GM23338 (cell line): ENCODE data around the gene SYT10. TPM values are rescaled to one million over a fixed set of nuclear protein-coding genes. Genes with fewer than 3 reads are reported as not detected.

Source experiments
- ATAC-seq: fragments of 200-7000 bp; cut with Tn5 transposase; 3 replicates; pipeline ENCODE4 v1.9.1; 2020
- DNase-seq: peaks from one replicate; pipeline ENCODE4 v3.0.0-alpha.2; 2015; ENCODE audit warnings: low spot score
- H2AFZ ChIP-seq: fragments of 200-600 bp; sonication (generic); 2 replicates; pipeline ENCODE4 v1.8.0; 2016; ENCODE audit warnings: antibody characterized with exemption, mild to moderate bottlenecking, moderate library complexity
- H3F3A ChIP-seq: fragments of 200-600 bp; sonication (generic); replicated peaks from 2 replicates; pipeline ENCODE4 v1.8.0; 2017; ENCODE audit warnings: antibody characterized with exemption, mixed run types, low read depth
- H3K27ac ChIP-seq: fragments of 200-600 bp; sonication (generic); 2 replicates; pipeline ENCODE4 v1.6.1; 2016; ENCODE audit warnings: low read depth
- H3K27me3 ChIP-seq: fragments of 200-600 bp; sonication (generic); 2 replicates; pipeline ENCODE4 v1.8.0; 2016; ENCODE audit warnings: mild to moderate bottlenecking, mixed run types, moderate library complexity; ENCODE audit not compliant: insufficient read depth
- H3K36me3 ChIP-seq: fragments of 200-600 bp; sonication (generic); 2 replicates; pipeline ENCODE4 v1.8.0; 2016; ENCODE audit warnings: mild to moderate bottlenecking; ENCODE audit not compliant: insufficient read depth
- H3K4me1 ChIP-seq: fragments of 200-600 bp; sonication (generic); 2 replicates; pipeline ENCODE4 v1.8.0; 2016; ENCODE audit warnings: mild to moderate bottlenecking, moderate library complexity; ENCODE audit not compliant: insufficient read depth
- H3K4me2 ChIP-seq: fragments of 200-600 bp; sonication (generic); 2 replicates; pipeline ENCODE4 v1.7.1; 2017; ENCODE audit warnings: mixed run types
- H3K4me3 ChIP-seq: fragments of 200-600 bp; sonication (generic); 2 replicates; pipeline ENCODE4 v1.6.1; 2016; ENCODE audit warnings: mixed run types
- H3K79me2 ChIP-seq: fragments of 200-600 bp; sonication (generic); replicated peaks from 2 replicates; pipeline ENCODE4 v1.8.0; 2017; ENCODE audit warnings: mild to moderate bottlenecking; ENCODE audit not compliant: insufficient read depth
- H3K9me2 ChIP-seq: fragments of 200-600 bp; sonication (generic); 2 replicates; pipeline ENCODE4 v1.8.0; 2017; ENCODE audit not compliant: insufficient read depth
- H4K20me1 ChIP-seq: fragments of 200-600 bp; sonication (generic); replicated peaks from 2 replicates; pipeline ENCODE4 v1.8.0; 2017; ENCODE audit warnings: mild to moderate bottlenecking; ENCODE audit not compliant: insufficient read depth
- H3K27ac Mint-ChIP-seq: 2 replicates; pipeline ENCODE4 v1.8.0; 2020; ENCODE audit warnings: inconsistent platforms, mild to moderate bottlenecking, moderate library complexity, mixed read lengths
- H3K27me3 Mint-ChIP-seq: 3 replicates; pipeline ENCODE4 v1.8.0; 2022; ENCODE audit warnings: low read depth, mild to moderate bottlenecking, moderate library complexity, mixed read lengths, inconsistent platforms; ENCODE audit not compliant: insufficient read depth, poor library complexity
- H3K36me3 Mint-ChIP-seq: 3 replicates; pipeline ENCODE4 v1.8.0; 2021; ENCODE audit warnings: low read depth, mild to moderate bottlenecking, inconsistent platforms, moderate library complexity, mixed read lengths
- H3K4me1 Mint-ChIP-seq: 3 replicates; pipeline ENCODE4 v1.8.0; 2020; ENCODE audit warnings: mild to moderate bottlenecking, inconsistent platforms, mixed read lengths
- H3K4me3 Mint-ChIP-seq: 3 replicates; pipeline ENCODE4 v1.8.0; 2021; ENCODE audit warnings: moderate library complexity, mild to moderate bottlenecking, inconsistent platforms, mixed read lengths
- H3K9me3 Mint-ChIP-seq: 3 replicates; pipeline ENCODE4 v1.8.0; 2020; ENCODE audit warnings: moderate library complexity, mild to moderate bottlenecking, inconsistent platforms, mixed read lengths
- CREB1 ChIP-seq: fragments of 250-450 bp; sonication (Bioruptor Pico); IDR thresholded peaks from 2 replicates; pipeline ENCODE4 v1.5.0; 2020; ENCODE audit warnings: low read depth, mild to moderate bottlenecking, moderate library complexity
- CTCF ChIP-seq, 2 experiments: fragments of 200-600 bp in 1 of 2; sonication (generic) in 1 of 2; conservative IDR thresholded peaks; 2 replicates each; pipeline versions ENCODE4 v1.5.1 to v1.6.1; 2016 to 2017; ENCODE audit warnings: antibody characterized with exemption in 2 of 2, low read depth in 2 of 2, mild to moderate bottlenecking in 2 of 2, moderate library complexity in 1 of 2
- ETS1 ChIP-seq: IDR thresholded peaks from 2 replicates; pipeline ENCODE4 v1.6.1; 2016; ENCODE audit warnings: antibody characterized with exemption
- EZH2 ChIP-seq: fragments of 200-600 bp; sonication (generic); IDR thresholded peaks from one replicate; pipeline ENCODE4 v1.8.0; 2017; ENCODE audit warnings: antibody characterized with exemption, mild to moderate bottlenecking, low read depth; ENCODE audit not compliant: unreplicated experiment
- EZH2phosphoT487 ChIP-seq: fragments of 200-600 bp; sonication (generic); IDR thresholded peaks from one replicate; pipeline ENCODE4 v1.8.1; 2018; ENCODE audit warnings: antibody characterized with exemption; ENCODE audit not compliant: unreplicated experiment
- JUNB ChIP-seq: IDR thresholded peaks from one replicate; pipeline ENCODE4 v1.6.1; 2016; ENCODE audit warnings: antibody characterized with exemption; ENCODE audit not compliant: unreplicated experiment
- NANOG ChIP-seq: IDR thresholded peaks from 2 replicates; pipeline ENCODE4 v1.6.1; 2016; ENCODE audit warnings: antibody characterized with exemption, borderline replicate concordance
- POLR2AphosphoS5 ChIP-seq: IDR thresholded peaks from 2 replicates; pipeline ENCODE4 v1.6.1; 2016; ENCODE audit warnings: antibody characterized with exemption, low read depth
- REST ChIP-seq: IDR thresholded peaks from one replicate; pipeline ENCODE4 v1.6.1; 2018; ENCODE audit warnings: antibody characterized with exemption; ENCODE audit not compliant: unreplicated experiment
- STAT1 ChIP-seq: IDR thresholded peaks from one replicate; pipeline ENCODE4 v1.6.1; 2016; ENCODE audit warnings: antibody characterized with exemption; ENCODE audit not compliant: unreplicated experiment
- ZNF114 ChIP-seq: fragments of 250-450 bp; sonication (Bioruptor Pico); IDR thresholded peaks from 2 replicates; pipeline ENCODE4 v1.5.0; 2020; ENCODE audit warnings: mild to moderate bottlenecking, moderate library complexity
- ZNF331 ChIP-seq: fragments of 250-450 bp; sonication (Bioruptor Pico); IDR thresholded peaks from 2 replicates; pipeline ENCODE4 v1.5.0; 2020; ENCODE audit warnings: low read depth, mild to moderate bottlenecking, moderate library complexity
- ZNF462 ChIP-seq: fragments of 250-450 bp; sonication (Bioruptor Pico); IDR thresholded peaks from 2 replicates; pipeline ENCODE4 v1.5.0; 2020; ENCODE audit warnings: mild to moderate bottlenecking, moderate library complexity
- polyA plus RNA-seq: library from polyadenylated mRNA; unstranded; fragments of >200 nt; fragmentation: Nextera tagmentation; extraction: Ambion mirVana; gene quantifications from 2 replicates; pipeline ENCODE4 v1.2.1, GENCODE V29; 2016
- total RNA-seq: library from RNA; depleted of rRNA; stranded (reverse); fragments of >200 nt; shearing (Covaris generic); gene quantifications from 2 replicates; pipeline ENCODE4 v1.2.3, GENCODE V29; 2014

SYT10 gene
- total and polyA plus RNA-seq, 2 experiments from 2014 or later: 1.3 to 3.0 TPM

GRCh38 chr12:33431648-33432047 lies 8.0 kb downstream of the SYT10 start:
- no peaks in the 10 kb centered on the region for H3K27me3 Mint-ChIP-seq
- H3K4me3 Mint-ChIP-seq: no peak overlapping the region
- peaks cover 7% of the 10 kb centered on the region; the same call in 1 of the 2 replicates for H3K4me1 ChIP-seq
- no peak overlapping the region for H3K4me3 ChIP-seq
- H3K9me3 Mint-ChIP-seq: no peaks in the 10 kb centered on the region
- H3K4me1 Mint-ChIP-seq: no peaks in the 10 kb centered on the region
- no peaks in the 10 kb centered on the region for H3K36me3 ChIP-seq
- H2AFZ ChIP-seq: no peak overlapping the region
- H3K27ac ChIP-seq: no peak overlapping the region
- DNase-seq (no peak), ATAC-seq (no peak)
- no peaks in the 10 kb centered on the region for H4K20me1 ChIP-seq
- TF ChIP-seq CTCF (conservative IDR thresholded peaks at IDR 0.05; ENCODE audit: low read depth in 2 of 2): no peak
- TF ChIP-seq STAT1: no peak
- TF ChIP-seq POLR2AphosphoS5: no peak
- TF ChIP-seq CREB1 (CRISPR knock-in tag): no peak
- TF ChIP-seq ETS1: no peak
- no peak for TF ChIP-seq ZNF331
- no peak for TF ChIP-seq ZNF462 (CRISPR knock-in tag)
- TF ChIP-seq EZH2: no peak
- TF ChIP-seq REST: no peak
- TF ChIP-seq NANOG: no peak
- no peak for TF ChIP-seq JUNB
- TF ChIP-seq EZH2phosphoT487: no peak
- TF ChIP-seq ZNF114 (CRISPR knock-in tag): no peak
- H3K27me3 ChIP-seq: peaks cover 1% of the 10 kb centered on the region
- H3K79me2 ChIP-seq: no peaks in the 10 kb centered on the region
- H3F3A ChIP-seq: no peaks in the 10 kb centered on the region
- no peaks in the 10 kb centered on the region for H3K9me2 ChIP-seq
- H3K27ac Mint-ChIP-seq: no peak overlapping the region
- H3K36me3 Mint-ChIP-seq: no peaks in the 10 kb centered on the region
- no peak overlapping the region for H3K4me2 ChIP-seq
